K562 (cell line): ENCODE data around the gene COPE. TPM values are rescaled to one million over a fixed set of nuclear protein-coding genes. Genes with fewer than 3 reads are reported as not detected.

Experiments used
- ATAC-seq: fragments of 200-7000 bp; cut with Tn5 transposase; 3 replicates; pipeline ENCODE4 v1.9.1; 2020; ENCODE audit warnings: moderate library complexity
- BruUV-seq: library from RNA; stranded (reverse); fragments of 400-500 nt; replicated peaks from 2 replicates; lab custom pipeline; 2021; lab: Mats Ljungman, UMichigan
- CTCF ChIA-PET: fragments of 300-600 bp; formaldehyde crosslinking; extraction: SDS; loops from one replicate; lab custom pipeline; 2021; ENCODE audit warnings: low intra/inter-chr PET ratio; lab: Yijun Ruan, JAX
- POLR2A ChIA-PET: fragments of 300-600, 350-650 bp; sonication (Branson Sonifier 250); formaldehyde crosslinking; extraction: SDS; loops from one replicate; lab custom pipeline; 2021; ENCODE audit warnings: antibody characterized with exemption, inconsistent platforms; lab: Yijun Ruan, JAX
- DNase-seq, 4 experiments: peaks; one replicate each; pipeline versions ENCODE4 v3.0.0 to v3.0.0-alpha.2; 2011 to 2018; ENCODE audit warnings: low spot score in 3 of 4, mixed read lengths in 3 of 4; ENCODE audit errors: extremely low read depth in 1 of 4
- FAIRE-seq: peaks from 2 replicates; lab custom pipeline; 2011; peaks lifted over from hg19 to GRCh38; lab: Jason Lieb, UNC
- H2AFZ ChIP-seq: 2 replicates; pipeline ENCODE4 v1.6.0; 2011; ENCODE audit warnings: low read depth, low read length, control low read depth, inconsistent platforms
- H3K27ac ChIP-seq: fragments of 200-600 bp; 3 replicates; pipeline ENCODE4 v1.8.0; 2011; ENCODE audit warnings: low read depth, mild to moderate bottlenecking, control low read depth, inconsistent platforms, low read length, moderate library complexity, mixed read lengths; ENCODE audit errors: extremely low read depth
- H3K27me3 ChIP-seq, 2 experiments: fragments of 300-600 bp in 1 of 2; 2 replicates in 1 of 2; 3 replicates in 1 of 2; pipeline versions ENCODE4 v1.6.0 to v1.8.0; 2011; ENCODE audit warnings: inconsistent platforms in 2 of 2, low read length in 2 of 2, mild to moderate bottlenecking in 1 of 2, mixed read lengths in 1 of 2, moderate library complexity in 1 of 2; ENCODE audit not compliant: control insufficient read depth in 2 of 2, insufficient read depth in 2 of 2
- H3K36me3 ChIP-seq: fragments of 300-600 bp; 3 replicates; pipeline ENCODE4 v1.8.0; 2011; ENCODE audit warnings: mild to moderate bottlenecking, low read length, inconsistent platforms; ENCODE audit not compliant: control insufficient read depth, insufficient read depth
- H3K4me1 ChIP-seq, 2 experiments: fragments of 200-600 bp in 1 of 2; replicated peaks in 1 of 2; 2 replicates in 1 of 2; 3 replicates in 1 of 2; pipeline versions ENCODE4 v1.5.1 to v1.8.0; 2011; ENCODE audit warnings: inconsistent platforms in 2 of 2, low read length in 2 of 2, mild to moderate bottlenecking in 1 of 2, mixed read lengths in 1 of 2, moderate library complexity in 1 of 2; ENCODE audit not compliant: control insufficient read depth in 2 of 2, insufficient read depth in 2 of 2
- H3K4me2 ChIP-seq: 2 replicates; pipeline ENCODE4 v1.6.1; 2011; ENCODE audit warnings: low read length, control low read depth, inconsistent platforms, mixed read lengths; ENCODE audit not compliant: insufficient read depth
- H3K4me3 ChIP-seq: fragments of 200-600 bp; sonication (generic), shearing (Covaris generic); 2 replicates; pipeline ENCODE4 v1.5.1; 2016; ENCODE audit warnings: control low read depth, inconsistent platforms
- H3K79me2 ChIP-seq: fragments of 200-600 bp; 3 replicates; pipeline ENCODE4 v1.8.0; 2011; ENCODE audit warnings: low read length, inconsistent platforms; ENCODE audit not compliant: control insufficient read depth, insufficient read depth
- H3K9ac ChIP-seq, 2 experiments: 2 replicates each; pipeline versions ENCODE4 v1.6.0 to v1.6.1; 2011; ENCODE audit warnings: low read depth in 2 of 2, low read length in 2 of 2, control low read depth in 1 of 2, inconsistent platforms in 1 of 2, mild to moderate bottlenecking in 1 of 2, mixed read lengths in 1 of 2; ENCODE audit not compliant: insufficient read depth in 1 of 2
- H3K9me1 ChIP-seq: one replicate; pipeline ENCODE4 v1.6.0; 2011; ENCODE audit warnings: inconsistent platforms, mild to moderate bottlenecking, low read length, moderate library complexity; ENCODE audit not compliant: control insufficient read depth, insufficient read depth
- H3K9me3 ChIP-seq: replicated peaks from 2 replicates; pipeline ENCODE4 v1.5.1; 2011; ENCODE audit warnings: low read depth, low read length, inconsistent platforms; ENCODE audit not compliant: control insufficient read depth, insufficient read depth
- H4K20me1 ChIP-seq: replicated peaks from 2 replicates; pipeline ENCODE4 v1.6.1; 2011; ENCODE audit warnings: low read length, inconsistent platforms, mixed read lengths; ENCODE audit not compliant: control insufficient read depth, insufficient read depth
- CREM ChIP-seq: IDR thresholded peaks from 2 replicates; pipeline ENCODE4 v1.6.1; 2014; ENCODE audit warnings: antibody characterized with exemption, low read depth
- GTF2F1 ChIP-seq: IDR thresholded peaks from 2 replicates; pipeline ENCODE4 v1.6.1; 2011; ENCODE audit warnings: low read depth, low read length, improper control_type of control experiment
- GTF3C2 ChIP-seq: IDR thresholded peaks from 3 replicates; pipeline ENCODE4 v1.6.1; 2011; ENCODE audit warnings: borderline replicate concordance, mild to moderate bottlenecking, moderate library complexity; ENCODE audit not compliant: insufficient read length; ENCODE audit errors: extremely low read depth
- ID3 ChIP-seq, 2 experiments: fragments of 250-450 bp in 1 of 2; fragments of 450-650 bp in 1 of 2; sonication (Bioruptor Pico) in 1 of 2; IDR thresholded peaks; 2 replicates each; pipeline versions ENCODE4 v1.6.1 to v1.8.0; 2016 to 2021; ENCODE audit warnings: mild to moderate bottlenecking in 2 of 2, moderate library complexity in 2 of 2, missing compliant biosample characterization in 1 of 2, missing genetic modification characterization in 1 of 2
- LEF1 ChIP-seq: fragments of 450-650 bp; IDR thresholded peaks from 2 replicates; pipeline ENCODE4 v1.6.1; 2016; ENCODE audit warnings: mild to moderate bottlenecking
- MAFF ChIP-seq: IDR thresholded peaks from 2 replicates; pipeline ENCODE4 v1.6.1; 2012; ENCODE audit warnings: low read length, improper control_type of control experiment
- MCM3 ChIP-seq: fragments of 450-650 bp; IDR thresholded peaks from 2 replicates; pipeline ENCODE4 v1.6.1; 2016
- NFE2 ChIP-seq: IDR thresholded peaks from 2 replicates; pipeline ENCODE4 v1.6.1; 2014; ENCODE audit warnings: antibody characterized with exemption, low read depth
- POLR2B ChIP-seq: fragments of 450-650 bp; IDR thresholded peaks from 2 replicates; pipeline ENCODE4 v1.6.1; 2018; ENCODE audit warnings: low read depth; ENCODE audit not compliant: partially characterized antibody
- RAD21 ChIP-seq, 2 experiments: fragments of 250-450 bp in 1 of 2; fragments of 450-650 bp in 1 of 2; sonication (Bioruptor Pico) in 1 of 2; formaldehyde crosslinking in 1 of 2; IDR thresholded peaks in 1 of 2; conservative IDR thresholded peaks in 1 of 2; 2 replicates each; pipeline versions ENCODE4 v1.4.0 to v1.8.0; 2020 to 2022; ENCODE audit warnings: mild to moderate bottlenecking in 2 of 2, moderate library complexity in 1 of 2
- STAG1 ChIP-seq: sonication (generic); formaldehyde crosslinking; IDR thresholded peaks from 2 replicates; pipeline ENCODE4 v1.5.0; 2020; ENCODE audit warnings: missing genetic modification reagents, borderline replicate concordance
- ZNF436 ChIP-seq: fragments of 250-450, 450-650 bp; sonication (Bioruptor Pico); formaldehyde crosslinking; IDR thresholded peaks from 2 replicates; pipeline ENCODE4 v1.7.0; 2020; ENCODE audit warnings: mild to moderate bottlenecking
- ZNF586 ChIP-seq: fragments of 450-650 bp; formaldehyde crosslinking; conservative IDR thresholded peaks from 2 replicates; pipeline ENCODE4 v1.4.0; 2020; ENCODE audit warnings: mild to moderate bottlenecking, moderate library complexity
- WGBS: fragments of 100-300 bp; shearing (Covaris generic); methylation state at CpG from one replicate; pipeline ENCODE4 v1.1.6; 2016; ENCODE audit warnings: low coverage, mixed read lengths; ENCODE audit not compliant: insufficient coverage; ENCODE audit errors: missing lambda C conversion rate; 5-methylcytosine and 5-hydroxymethylcytosine counted together
- in situ Hi-C: fragments of 300-500 bp; cut with MboI; formaldehyde crosslinking; loops from 4 replicates; pipeline ENCODE4 v1.15.0; 2018; ENCODE audit warnings: inconsistent platforms, mixed read lengths
- intact Hi-C: fragments of 100-400 bp; cut with micrococcal nuclease; formaldehyde crosslinking; loops from 2 replicates; pipeline ENCODE4 v1.14.2; 2022
- polyA plus RNA-seq, 8 experiments: library from polyadenylated mRNA; depleted of rRNA in 4 of 8; stranded (reverse) in 5 of 8; unstranded in 3 of 8; fragments of >200 nt; fragmentation: Nextera tagmentation in 2 of 8; fragmentation: Illumina TruSeq in 1 of 8; extraction: Ambion mirVana in 2 of 8; extraction: Trizol in 1 of 8; gene quantifications; 2 replicates each; pipeline versions ENCODE4 v1.2.1 to v1.2.3, GENCODE V29; 2011 to 2014; ENCODE audit warnings: inconsistent platforms in 1 of 8, missing spikeins in 1 of 8
- total RNA-seq, 7 experiments: library from RNA; depleted of rRNA in 6 of 7; stranded (reverse); fragments of >200 nt in 6 of 7; fragmentation: Illumina TruSeq in 2 of 7; extraction: Trizol in 2 of 7; gene quantifications; 2 replicates each; pipeline versions ENCODE4 v1.2.1 to v1.2.3, GENCODE V29; 2011 to 2021; ENCODE audit warnings: low replicate concordance in 1 of 7

COPE gene
- total and polyA plus RNA-seq, 9 of the 15 experiments (the other 6 are each of a cell fraction or from before 2014, with no cell fraction given) = 5.8 to 273 (median 147) TPM

- peak overlapping the region; percentile 37 for H3K4me3 ChIP-seq
- H3K9me1 ChIP-seq = peaks cover 3% of the 10 kb centered on the region
- WGBS = under 1% methylated on average over 51 of the region's 72 CpGs
- peak overlapping the region; percentile 30 to 90; a peak in 3 of 4 replicates for H3K9ac ChIP-seq
- H4K20me1 ChIP-seq = peaks cover 17% of the 10 kb centered on the region
- peak overlapping the region; percentile 64 for H2AFZ ChIP-seq
- peaks cover 0 to 5% of the 10 kb centered on the region in 2 experiments; a peak in 1 of 5 replicates for H3K27me3 ChIP-seq
- ChIA-PET POLR2A (interaction anchor here (1.0 to 1.4 kb wide), 3 partner anchors 11 to 24 kb away, joined by 3 to 4 read pairs (median 4); partner anchors contain the start of genes COPE and DDX49), CTCF (interaction anchor here (0.6 to 1.7 kb wide), 4 partner anchors 24 to 749 kb away, joined by 3 to 11 read pairs (median 5); partner anchors contain the start of genes COPE and DDX49)
- H3K36me3 ChIP-seq = peaks cover 13% of the 10 kb centered on the region; the same call in 1 of the 3 replicates
- no peaks in the 10 kb centered on the region for H3K79me2 ChIP-seq
- peaks cover 12 to 64% of the 10 kb centered on the region in 2 experiments for H3K4me1 ChIP-seq
- in situ Hi-C loops (no loop called here), intact Hi-C loops (loop anchor here (1.0 to 5.0 kb wide), 2 partner anchors 91 to 242 kb away; partner anchors contain the start of gene TMEM161A)
- peak; percentile 81 for ATAC-seq
- H3K27ac ChIP-seq = no peak overlapping the region
- H3K4me2 ChIP-seq = peak overlapping the region; percentile 60
- no peak for FAIRE-seq
- no peaks in the 10 kb centered on the region for H3K9me3 ChIP-seq
- DNase-seq = peak; percentile 69 to 72 (median 72)
- BruUV-seq = no TSS peak
- TF ChIP-seq CREM (peak; percentile 28; the same call in 1 of the 2 replicates), GTF2F1 (no peak), LEF1 (no peak), NFE2 (no peak), ID3 (CRISPR knock-in tag; IDR thresholded peaks at IDR 0.05) (no peak), ID3 (tag; IDR thresholded peaks at IDR 0.05) (no peak), ZNF436 (no peak), MAFF (no peak), POLR2B (no peak), GTF3C2 (no peak), MCM3 (no peak), RAD21 (CRISPR knock-in tag; conservative IDR thresholded peaks at IDR 0.05 in 1 of 2, IDR thresholded peaks at IDR 0.05 in 1 of 2) (peak; percentile 50 to 77), ZNF586 (CRISPR knock-in tag) (no peak), STAG1 (CRISPR knock-in tag) (peak; percentile 63; the same call in 1 of the 2 replicates)
These were observed 24.0 kb downstream of the COPE start for GRCh38 chr19:18895038-18895823.
